GM12874 (cell line): Measurements from ENCODE around the gene FOXB2.

Experiments used
- CTCF ChIP-seq: IDR thresholded peaks from 2 replicates; pipeline ENCODE4 v1.5.1; 2011; ENCODE audit warnings: low read depth, mild to moderate bottlenecking, control low read depth, low read length, moderate library complexity; ENCODE audit not compliant: insufficient read depth

Gene FOXB2

GRCh38 chr9:77019236-77019925 lies at the start of gene FOXB2:
Gene FOXB2 (plus strand): TSS chr9:77019655. CDS start chr9:77019655, 0 bp downstream.
- TF ChIP-seq CTCF: no peak

- TF ChIP-seq CTCF: no peak
These were observed 49.7 kb upstream of the FOXB2 start for GRCh38 chr9:76969716-76970115.

GRCh38 chr9:76980566-76980965 lies 38.9 kb upstream of the FOXB2 start:
- no peak for TF ChIP-seq CTCF

- TF ChIP-seq CTCF: no peak
These were observed 35.0 kb upstream of the FOXB2 start for GRCh38 chr9:76984486-76984885.

- TF ChIP-seq CTCF: no peak
These were observed 33.9 kb upstream of the FOXB2 start for GRCh38 chr9:76985581-76985980.

- peak; percentile 42 for TF ChIP-seq CTCF
These were observed 31.8 kb upstream of the FOXB2 start for GRCh38 chr9:76987594-76988200.

GRCh38 chr9:76988941-76989340 lies 30.5 kb upstream of the FOXB2 start:
- TF ChIP-seq CTCF: no peak
